Vagina (tissue), 2 donors: ENCODE measurements around the gene RABL6.
"Not testable (repeated sequence)": the region's sequence is repeated elsewhere in the genome, so short reads cannot be mapped to it uniquely, and the experiment has no call there.

Experiments used
- POLR2A ChIP-seq, 2 donors: fragments of 450-650 bp; IDR thresholded peaks; one replicate each; pipeline ENCODE4 v1.6.1; 2017; ENCODE audit warnings: antibody characterized with exemption in 2 of 2, mild to moderate bottlenecking in 2 of 2, moderate library complexity in 2 of 2
- TF ChIP-seq, protein P1 (sequence below), 3 experiments: fragments of 450-650 bp in 2 of 3; fragments of 200-600 bp in 1 of 3; sonication (generic) in 1 of 3; IDR thresholded peaks; one replicate each; pipeline ENCODE4 v1.5.1; 2017 to 2019; ENCODE audit warnings: antibody characterized with exemption in 3 of 3, mild to moderate bottlenecking in 2 of 3, moderate library complexity in 2 of 3

DNA sequence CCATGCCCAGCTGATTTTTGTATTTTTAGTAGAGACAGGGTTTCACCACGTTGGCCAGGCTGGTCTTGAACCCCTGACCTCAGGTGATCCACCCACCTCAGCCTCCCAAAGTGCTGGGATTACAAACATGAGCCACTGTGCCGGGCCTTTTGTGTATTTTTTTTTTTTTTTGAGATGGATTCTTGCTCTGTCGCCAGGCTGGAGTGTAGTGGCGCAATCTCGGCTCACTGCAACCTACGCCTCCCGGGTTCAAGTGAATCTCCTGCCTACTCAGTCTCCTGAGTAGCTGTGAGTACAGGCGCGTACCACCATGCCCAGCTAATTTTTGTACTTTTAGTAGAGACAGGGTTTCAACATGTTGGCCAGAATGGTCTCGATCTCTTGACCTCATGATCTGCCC lies 75.9 kb downstream of the RABL6 start:
- not testable (repeated sequence) for TF ChIP-seq POLR2A (IDR thresholded peaks at IDR 0.05)
- TF ChIP-seq, protein P1, sequence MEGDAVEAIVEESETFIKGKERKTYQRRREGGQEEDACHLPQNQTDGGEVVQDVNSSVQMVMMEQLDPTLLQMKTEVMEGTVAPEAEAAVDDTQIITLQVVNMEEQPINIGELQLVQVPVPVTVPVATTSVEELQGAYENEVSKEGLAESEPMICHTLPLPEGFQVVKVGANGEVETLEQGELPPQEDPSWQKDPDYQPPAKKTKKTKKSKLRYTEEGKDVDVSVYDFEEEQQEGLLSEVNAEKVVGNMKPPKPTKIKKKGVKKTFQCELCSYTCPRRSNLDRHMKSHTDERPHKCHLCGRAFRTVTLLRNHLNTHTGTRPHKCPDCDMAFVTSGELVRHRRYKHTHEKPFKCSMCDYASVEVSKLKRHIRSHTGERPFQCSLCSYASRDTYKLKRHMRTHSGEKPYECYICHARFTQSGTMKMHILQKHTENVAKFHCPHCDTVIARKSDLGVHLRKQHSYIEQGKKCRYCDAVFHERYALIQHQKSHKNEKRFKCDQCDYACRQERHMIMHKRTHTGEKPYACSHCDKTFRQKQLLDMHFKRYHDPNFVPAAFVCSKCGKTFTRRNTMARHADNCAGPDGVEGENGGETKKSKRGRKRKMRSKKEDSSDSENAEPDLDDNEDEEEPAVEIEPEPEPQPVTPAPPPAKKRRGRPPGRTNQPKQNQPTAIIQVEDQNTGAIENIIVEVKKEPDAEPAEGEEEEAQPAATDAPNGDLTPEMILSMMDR (IDR thresholded peaks at IDR 0.05) = not testable (repeated sequence)
